ENCODE results near the gene KIF16B.

- TF ChIP-seq, protein P1, sequence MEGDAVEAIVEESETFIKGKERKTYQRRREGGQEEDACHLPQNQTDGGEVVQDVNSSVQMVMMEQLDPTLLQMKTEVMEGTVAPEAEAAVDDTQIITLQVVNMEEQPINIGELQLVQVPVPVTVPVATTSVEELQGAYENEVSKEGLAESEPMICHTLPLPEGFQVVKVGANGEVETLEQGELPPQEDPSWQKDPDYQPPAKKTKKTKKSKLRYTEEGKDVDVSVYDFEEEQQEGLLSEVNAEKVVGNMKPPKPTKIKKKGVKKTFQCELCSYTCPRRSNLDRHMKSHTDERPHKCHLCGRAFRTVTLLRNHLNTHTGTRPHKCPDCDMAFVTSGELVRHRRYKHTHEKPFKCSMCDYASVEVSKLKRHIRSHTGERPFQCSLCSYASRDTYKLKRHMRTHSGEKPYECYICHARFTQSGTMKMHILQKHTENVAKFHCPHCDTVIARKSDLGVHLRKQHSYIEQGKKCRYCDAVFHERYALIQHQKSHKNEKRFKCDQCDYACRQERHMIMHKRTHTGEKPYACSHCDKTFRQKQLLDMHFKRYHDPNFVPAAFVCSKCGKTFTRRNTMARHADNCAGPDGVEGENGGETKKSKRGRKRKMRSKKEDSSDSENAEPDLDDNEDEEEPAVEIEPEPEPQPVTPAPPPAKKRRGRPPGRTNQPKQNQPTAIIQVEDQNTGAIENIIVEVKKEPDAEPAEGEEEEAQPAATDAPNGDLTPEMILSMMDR (IDR thresholded peaks at IDR 0.05; ENCODE audit: low read depth, low read length), result no peak
- TF ChIP-seq EZH2phosphoT487 (IDR thresholded peaks at IDR 0.05; ENCODE audit: low read depth), result no peak
Observed at GRCh38 chr20:16530201-16530681, 43.0 kb downstream of the KIF16B start.
